H1 (cell line): ENCODE measurements around the gene TMEM135. TPM values are rescaled to one million over a fixed set of nuclear protein-coding genes. Genes with fewer than 3 reads are reported as not detected.

Source experiments
- CTCF ChIA-PET: fragments of 300-600 bp; sonication (Branson Sonifier 250); formaldehyde crosslinking; loops from one replicate; lab custom pipeline; 2021; ENCODE audit not compliant: partially characterized antibody; lab: Charles Lee
- POLR2A ChIA-PET: fragments of 300-600 bp; sonication (Branson Sonifier 250); formaldehyde crosslinking; loops from one replicate; lab custom pipeline; 2021; ENCODE audit warnings: inconsistent platforms; ENCODE audit not compliant: partially characterized antibody; lab: Charles Lee
- DNase-seq, 2 experiments: peaks; one replicate each; pipeline versions ENCODE4 v3.0.0 to v3.0.0-alpha.2; 2010 to 2022; ENCODE audit warnings: low spot score in 2 of 2, low read depth in 1 of 2, mixed read lengths in 1 of 2
- FAIRE-seq: peaks from 2 replicates; lab custom pipeline; 2011; peaks lifted over from hg19 to GRCh38; lab: Jason Lieb, UNC
- H2AFZ ChIP-seq: 2 replicates; pipeline ENCODE4 v1.8.1; 2012; ENCODE audit warnings: low read length, inconsistent platforms
- H2AK5ac ChIP-seq: 2 replicates; pipeline ENCODE4 v1.6.1; 2013; ENCODE audit warnings: low read depth, low read length
- H2BK120ac ChIP-seq: replicated peaks from 2 replicates; pipeline ENCODE3; 2013; ENCODE audit warnings: low read depth, low read length, inconsistent platforms
- H2BK12ac ChIP-seq: 2 replicates; pipeline ENCODE4 v1.6.1; 2013; ENCODE audit warnings: low read depth, low read length
- H2BK15ac ChIP-seq: 2 replicates; pipeline ENCODE4 v1.6.1; 2013; ENCODE audit warnings: low read length
- H2BK20ac ChIP-seq: 2 replicates; pipeline ENCODE4 v1.6.1; 2013; ENCODE audit warnings: low read length
- H2BK5ac ChIP-seq: 2 replicates; pipeline ENCODE4 v1.6.1; 2013; ENCODE audit warnings: low read depth, low read length
- H3K14ac ChIP-seq: 2 replicates; pipeline ENCODE4 v1.6.1; 2013; ENCODE audit warnings: inconsistent platforms; ENCODE audit not compliant: insufficient read length
- H3K18ac ChIP-seq: 2 replicates; pipeline ENCODE4 v1.6.1; 2013; ENCODE audit warnings: low read length; ENCODE audit errors: extremely low read depth
- H3K23ac ChIP-seq: 2 replicates; pipeline ENCODE4 v1.6.1; 2013; ENCODE audit warnings: inconsistent platforms; ENCODE audit not compliant: insufficient read length
- H3K23me2 ChIP-seq: 2 replicates; pipeline ENCODE4 v1.6.1; 2013; ENCODE audit warnings: low read depth, low read length
- H3K27ac ChIP-seq: 2 replicates; pipeline ENCODE4 v1.6.1; 2011; ENCODE audit warnings: low read depth, low read length, inconsistent platforms
- H3K27me3 ChIP-seq, 4 experiments: replicated peaks in 1 of 4; 1 replicate in 1 of 4; 2 replicates in 3 of 4; pipeline versions ENCODE4 v1.6.1 to v1.8.1; 2011 to 2013; ENCODE audit warnings: low read length in 3 of 4, mild to moderate bottlenecking in 3 of 4, inconsistent platforms in 2 of 4, mixed read lengths in 2 of 4, moderate library complexity in 1 of 4; ENCODE audit not compliant: control insufficient read depth in 3 of 4, insufficient read depth in 3 of 4; ENCODE audit errors: extremely low read depth in 1 of 4
- H3K36me3 ChIP-seq, 4 experiments: 2 replicates each; pipeline versions ENCODE4 v1.6.1 to v1.8.1; 2011 to 2013; ENCODE audit warnings: mild to moderate bottlenecking in 4 of 4, low read length in 3 of 4, moderate library complexity in 2 of 4, control low read depth in 1 of 4, inconsistent platforms in 1 of 4; ENCODE audit not compliant: insufficient read depth in 4 of 4, control insufficient read depth in 2 of 4
- H3K4ac ChIP-seq: replicated peaks from 2 replicates; pipeline ENCODE3; 2013; ENCODE audit warnings: low read length, low read depth, mixed read lengths, inconsistent platforms; ENCODE audit not compliant: insufficient read length
- H3K4me1 ChIP-seq, 4 experiments: replicated peaks in 1 of 4; 1 replicate in 1 of 4; 2 replicates in 3 of 4; pipeline versions ENCODE4 v1.6.1 to v1.8.1; 2011 to 2013; ENCODE audit warnings: low read length in 3 of 4, inconsistent platforms in 2 of 4, mixed read lengths in 1 of 4; ENCODE audit not compliant: insufficient read depth in 4 of 4, control insufficient read depth in 3 of 4
- H3K4me2 ChIP-seq, 2 experiments: 2 replicates each; pipeline versions ENCODE4 v1.6.1 to v1.8.1; 2011 to 2013; ENCODE audit warnings: low read depth in 2 of 2, low read length in 2 of 2, control low read depth in 1 of 2, inconsistent platforms in 1 of 2, mild to moderate bottlenecking in 1 of 2; ENCODE audit not compliant: insufficient read depth in 1 of 2
- H3K4me3 ChIP-seq, 4 experiments: fragments of 200-600, 300-600 bp in 1 of 4; sonication (generic), shearing (Covaris generic), sonication (Bioruptor Twin) in 1 of 4; 2 replicates each; pipeline versions ENCODE4 v1.5.1 to v1.8.1; 2011 to 2016; ENCODE audit warnings: low read length in 4 of 4, low read depth in 3 of 4, control low read depth in 2 of 4, inconsistent platforms in 2 of 4, mild to moderate bottlenecking in 2 of 4, mixed read lengths in 1 of 4, moderate library complexity in 1 of 4; ENCODE audit not compliant: insufficient read depth in 2 of 4; ENCODE audit errors: extremely low read depth in 1 of 4
- H3K56ac ChIP-seq: replicated peaks from 2 replicates; pipeline ENCODE3; 2013; ENCODE audit warnings: low read depth, mild to moderate bottlenecking, mixed read lengths, low read length, inconsistent platforms; ENCODE audit not compliant: insufficient read length
- H3K79me1 ChIP-seq: 2 replicates; pipeline ENCODE4 v1.6.1; 2013; ENCODE audit warnings: low read depth, low read length, control low read depth
- H3K79me2 ChIP-seq, 2 experiments: 2 replicates each; pipeline versions ENCODE4 v1.6.1 to v1.8.1; 2012 to 2013; ENCODE audit warnings: low read length in 2 of 2, mild to moderate bottlenecking in 2 of 2, inconsistent platforms in 1 of 2; ENCODE audit not compliant: insufficient read depth in 2 of 2, control insufficient read depth in 1 of 2
- H3K9ac ChIP-seq, 4 experiments: replicated peaks in 1 of 4; 1 replicate in 1 of 4; 2 replicates in 3 of 4; pipeline versions ENCODE4 v1.6.1 to v1.8.1; 2011 to 2013; ENCODE audit warnings: low read depth in 3 of 4, low read length in 3 of 4, control low read depth in 2 of 4, mild to moderate bottlenecking in 2 of 4, moderate library complexity in 2 of 4, inconsistent platforms in 1 of 4; ENCODE audit errors: extremely low read depth in 1 of 4
- H3K9me3 ChIP-seq, 2 experiments: 2 replicates each; pipeline versions ENCODE4 v1.6.1 to v1.8.1; 2012 to 2013; ENCODE audit warnings: mild to moderate bottlenecking in 2 of 2, moderate library complexity in 2 of 2, control low read depth in 1 of 2, inconsistent platforms in 1 of 2, low read depth in 1 of 2, low read length in 1 of 2, mixed read lengths in 1 of 2; ENCODE audit not compliant: insufficient read depth in 2 of 2
- H4K20me1 ChIP-seq, 2 experiments: replicated peaks in 1 of 2; 2 replicates each; pipeline versions ENCODE3 to v1.8.1; 2011 to 2013; ENCODE audit warnings: inconsistent platforms in 2 of 2, low read length in 2 of 2, mild to moderate bottlenecking in 1 of 2; ENCODE audit not compliant: insufficient read depth in 2 of 2, control insufficient read depth in 1 of 2
- H4K5ac ChIP-seq: 2 replicates; pipeline ENCODE4 v1.6.1; 2013; ENCODE audit warnings: low read length, low read depth, mixed read lengths, inconsistent platforms; ENCODE audit not compliant: insufficient read length
- H4K8ac ChIP-seq: 2 replicates; pipeline ENCODE4 v1.8.0; 2013; ENCODE audit warnings: mild to moderate bottlenecking, moderate library complexity, low read length, inconsistent platforms; ENCODE audit not compliant: insufficient read depth; ENCODE audit errors: extremely low read depth
- H4K91ac ChIP-seq: replicated peaks from 2 replicates; pipeline ENCODE3; 2013; ENCODE audit warnings: low read length, mixed read lengths, inconsistent platforms; ENCODE audit not compliant: insufficient read length
- ASH2L ChIP-seq: fragments of 200-600, 300-600 bp; sonication (generic); IDR thresholded peaks from one replicate; pipeline ENCODE4 v1.7.1; 2017; ENCODE audit warnings: low read length
- BACH1 ChIP-seq: IDR thresholded peaks from 2 replicates; pipeline ENCODE4 v1.6.1; 2012; ENCODE audit warnings: low read length, improper control_type of control experiment
- BRCA1 ChIP-seq: IDR thresholded peaks from 2 replicates; pipeline ENCODE4 v1.6.1; 2012; ENCODE audit warnings: low read depth, low read length, improper control_type of control experiment
- CEBPB ChIP-seq: IDR thresholded peaks from 2 replicates; pipeline ENCODE4 v1.6.1; 2012; ENCODE audit warnings: low read depth, low read length
- MAX ChIP-seq: IDR thresholded peaks from 2 replicates; pipeline ENCODE4 v1.6.1; 2012; ENCODE audit warnings: inconsistent platforms
- POLR2AphosphoS5 ChIP-seq: IDR thresholded peaks from 2 replicates; pipeline ENCODE4 v1.6.1; 2011; ENCODE audit warnings: low read depth, low read length
- SIRT6 ChIP-seq: IDR thresholded peaks from one replicate; pipeline ENCODE4 v1.7.1; 2012; ENCODE audit warnings: low read length, inconsistent platforms
- WGBS, 2 experiments: shearing (Covaris generic) in 1 of 2; methylation state at CpG; one replicate each; pipeline versions ENCODE4 v1.1.6 to v1.1.7; 2013 to 2015; ENCODE audit warnings: low lambda C conversion rate in 2 of 2, mixed read lengths in 2 of 2, inconsistent platforms in 1 of 2, low coverage in 1 of 2, missing lambda C conversion rate in 1 of 2; ENCODE audit not compliant: insufficient replicate concordance in 2 of 2, insufficient coverage in 1 of 2, insufficient read length in 1 of 2; ENCODE audit errors: extremely low coverage in 1 of 2, missing lambda C conversion rate in 1 of 2; 5-methylcytosine and 5-hydroxymethylcytosine counted together
- polyA plus RNA-seq, 7 experiments: library from polyadenylated mRNA; depleted of rRNA in 3 of 7; stranded (reverse) in 5 of 7; unstranded in 2 of 7; fragments of >200 nt in 5 of 7; fragments of 200-250 nt in 2 of 7; gene quantifications; 1 replicate in 5 of 7; 2 replicates in 1 of 7; 4 replicates in 1 of 7; pipeline versions ENCODE4 v1.2.1 to v1.2.3, GENCODE V29; 2011 to 2013; ENCODE audit warnings: missing spikeins in 2 of 7, mixed read lengths in 2 of 7
- total RNA-seq: library from RNA; stranded (reverse); fragmentation: NEBNext Ultra II Directional; extraction: Animal tissue kit (Norgen Biotek cat#: 25700); gene quantifications from 2 replicates; pipeline ENCODE4 v1.2.1, GENCODE V29; 2021

The TMEM135 gene
- total and polyA plus RNA-seq, 2 of the 8 experiments (the other 6 are each of a cell fraction or from before 2014, with no cell fraction given) = 9.3 to 31.3 TPM

GRCh38 chr11:87203907-87204602 lies 166.3 kb downstream of the TMEM135 start:
- H3K79me2 ChIP-seq = no peaks in the 10 kb centered on the region
- H3K14ac ChIP-seq = no peak overlapping the region
- H3K4ac ChIP-seq = no peak overlapping the region
- H3K4me2 ChIP-seq = no peak overlapping the region
- no peak overlapping the region for H4K91ac ChIP-seq
- ChIA-PET CTCF (no interaction called here), POLR2A (no interaction called here)
- no peak overlapping the region for H2AFZ ChIP-seq
- no peak overlapping the region for H4K8ac ChIP-seq
- H2AK5ac ChIP-seq = no peak overlapping the region
- no peaks in the 10 kb centered on the region for H3K36me3 ChIP-seq
- H2BK20ac ChIP-seq = no peak overlapping the region
- H3K9ac ChIP-seq = no peak overlapping the region
- no peaks in the 10 kb centered on the region for H3K27me3 ChIP-seq
- no peak for TF ChIP-seq ASH2L
- TF ChIP-seq MAX = no peak
- no peak for TF ChIP-seq POLR2AphosphoS5
- TF ChIP-seq BACH1 = no peak
- no peak for TF ChIP-seq SIRT6
- TF ChIP-seq CEBPB = no peak
- no peak for TF ChIP-seq BRCA1
- H3K9me3 ChIP-seq = no peaks in the 10 kb centered on the region
- FAIRE-seq = no peak
- no peak for DNase-seq
- WGBS, 2 experiments = 89% methylated on average over 5 of the region's 5 CpGs; no CpG with 5 or more reads in 1 of the 2 experiments
- H3K18ac ChIP-seq = no peak overlapping the region
- no peak overlapping the region for H3K4me3 ChIP-seq
- H3K79me1 ChIP-seq = no peaks in the 10 kb centered on the region
- no peak overlapping the region for H3K23ac ChIP-seq
- no peak overlapping the region for H3K27ac ChIP-seq
- H3K56ac ChIP-seq = no peak overlapping the region
- no peak overlapping the region for H2BK15ac ChIP-seq
- no peak overlapping the region for H2BK5ac ChIP-seq
- H2BK120ac ChIP-seq = no peak overlapping the region
- no peaks in the 10 kb centered on the region for H4K20me1 ChIP-seq
- H3K23me2 ChIP-seq = no peaks in the 10 kb centered on the region
- no peak overlapping the region for H2BK12ac ChIP-seq
- H3K4me1 ChIP-seq = no peaks in the 10 kb centered on the region
- H4K5ac ChIP-seq = no peak overlapping the region
